ENCODE data around the gene FFAR3. TPM values are rescaled to one million over a fixed set of nuclear protein-coding genes. Genes with fewer than 3 reads are reported as not detected.

Gene FFAR3
- total and polyA plus RNA-seq, 2 of the 13 experiments (the other 11 are each of a cell fraction or from before 2014, with no cell fraction given): not detected

- TF ChIP-seq ARID5B (CRISPR knock-in tag; IDR thresholded peaks at IDR 0.05) (peak; percentile 90), GPBP1L1 (CRISPR knock-in tag; IDR thresholded peaks at IDR 0.05) (no peak), HCFC1 (IDR thresholded peaks at IDR 0.05; ENCODE audit: low read depth, low read length) (no peak), ZNF451 (CRISPR knock-in tag; IDR thresholded peaks at IDR 0.05) (no peak), SALL1 (CRISPR knock-in tag; IDR thresholded peaks at IDR 0.05) (peak; percentile 93), HDAC2 (CRISPR knock-in tag; IDR thresholded peaks at IDR 0.05) (peak; percentile 89), CTCF (CRISPR knock-in tag; IDR thresholded peaks at IDR 0.05) (no peak), RBAK (CRISPR knock-in tag; IDR thresholded peaks at IDR 0.05) (no peak), ZNF780A (CRISPR knock-in tag; IDR thresholded peaks at IDR 0.05) (no peak), JUN (CRISPR knock-in tag; IDR thresholded peaks at IDR 0.05) (peak; percentile 65; the same call in 1 of the 2 replicates), CCDC6 (CRISPR knock-in tag; IDR thresholded peaks at IDR 0.05) (no peak), SP1 (IDR thresholded peaks at IDR 0.05) (no peak), SP1 (CRISPR knock-in tag; IDR thresholded peaks at IDR 0.05) (no peak), ZNF75D (CRISPR knock-in tag; IDR thresholded peaks at IDR 0.05; ENCODE audit: borderline replicate concordance) (no peak), MTERF4 (CRISPR knock-in tag; IDR thresholded peaks at IDR 0.05) (no peak), ZNF616 (CRISPR knock-in tag; IDR thresholded peaks at IDR 0.05; ENCODE audit: low read depth) (no peak), ZNF567 (CRISPR knock-in tag; IDR thresholded peaks at IDR 0.05; ENCODE audit: borderline replicate concordance) (no peak), ZNF331 (CRISPR knock-in tag; IDR thresholded peaks at IDR 0.05) (peak; percentile 75), ZNF136 (CRISPR knock-in tag; IDR thresholded peaks at IDR 0.05; ENCODE audit: low read depth) (0 out of 2 replicates have a peak, but pooled peaks have one; percentile 61), PHF21A (CRISPR knock-in tag; IDR thresholded peaks at IDR 0.05) (peak; percentile 51; the same call in 1 of the 2 replicates), ZNF317 (CRISPR knock-in tag; IDR thresholded peaks at IDR 0.05) (peak; percentile 22; the same call in 1 of the 2 replicates), ZSCAN5A (CRISPR knock-in tag; IDR thresholded peaks at IDR 0.05; ENCODE audit: borderline replicate concordance) (no peak)
These were observed 22.3 kb downstream of the FFAR3 start (continued) for GRCh38 chr19:35380450-35381124.
